IPS-NIHi7 (cell line): Measurements from ENCODE around the gene CORO2A.
"Not testable (repeated sequence)": the region's sequence is repeated elsewhere in the genome, so short reads cannot be mapped to it uniquely, and the experiment has no call there.

Source experiments
- DNase-seq: peaks from one replicate; pipeline ENCODE4 v3.0.0; 2012; ENCODE audit warnings: mixed read lengths; ENCODE audit errors: extremely low spot score

CORO2A gene

GRCh38 chr9:98117984-98118639 is 74.3 kb downstream of the CORO2A start:
- peak; percentile 46 for DNase-seq

GRCh38 chr9:98117097-98117496 is 75.3 kb downstream of the CORO2A start:
- DNase-seq, result not testable (repeated sequence)

GRCh38 chr9:98109052-98109451 is 83.4 kb downstream of the CORO2A start:
- peak; percentile 12 for DNase-seq

- no peak for DNase-seq
These were observed 83.9 kb downstream of the CORO2A start for GRCh38 chr9:98108531-98109031.

GRCh38 chr9:98107926-98108325 is 84.5 kb downstream of the CORO2A start:
- no peak for DNase-seq

GRCh38 chr9:98105006-98105405 is 87.4 kb downstream of the CORO2A start:
- no peak for DNase-seq

GRCh38 chr9:98104445-98104881 is 88.0 kb downstream of the CORO2A start:
- no peak for DNase-seq

GRCh38 chr9:98101868-98102273 is 90.6 kb downstream of the CORO2A start:
- no peak for DNase-seq

GRCh38 chr9:98101416-98101815 is 91.0 kb downstream of the CORO2A start:
- DNase-seq, result no peak

- DNase-seq, result no peak
These were observed 92.0 kb downstream of the CORO2A start for GRCh38 chr9:98100456-98100855.

GRCh38 chr9:98099898-98100297 is 92.5 kb downstream of the CORO2A start:
- no peak for DNase-seq

- no peak for DNase-seq
These were observed 93.1 kb downstream of the CORO2A start for GRCh38 chr9:98099346-98099745.

GRCh38 chr9:98097836-98098235 is 94.6 kb downstream of the CORO2A start:
- DNase-seq, result no peak

GRCh38 chr9:98096091-98096490 is 96.3 kb downstream of the CORO2A start:
- DNase-seq, result no peak

- no peak for DNase-seq
These were observed 97.0 kb downstream of the CORO2A start for GRCh38 chr9:98095401-98095800.

GRCh38 chr9:98094851-98095250 is 97.6 kb downstream of the CORO2A start:
- no peak for DNase-seq

- DNase-seq, result no peak
These were observed 98.1 kb downstream of the CORO2A start for GRCh38 chr9:98094316-98094715.

- DNase-seq, result no peak
These were observed 99.9 kb downstream of the CORO2A start for GRCh38 chr9:98092613-98092931.

- DNase-seq, result peak; percentile 54
These were observed 100.5 kb downstream of the CORO2A start for GRCh38 chr9:98091735-98092612.

- peak; percentile 73 for DNase-seq
These were observed 101.8 kb downstream of the CORO2A start for GRCh38 chr9:98090674-98091073.

GRCh38 chr9:98087420-98088354 is 104.8 kb downstream of the CORO2A start:
- peak; percentile 82 for DNase-seq

GRCh38 chr9:98086461-98086860 is 106.0 kb downstream of the CORO2A start:
- DNase-seq, result no peak
